SK-N-SH (cell line): ENCODE data around the gene KLHL40. TPM values are rescaled to one million over a fixed set of nuclear protein-coding genes. Genes with fewer than 3 reads are reported as not detected.

ENCODE experiments used
- CTCF ChIA-PET: fragments of 300-600, 350-600 bp; formaldehyde crosslinking; extraction: SDS; loops from one replicate; lab custom pipeline; 2021; lab: Yijun Ruan, JAX
- POLR2A ChIA-PET: fragments of 350-600 bp; sonication (Branson Sonifier 250); formaldehyde crosslinking; extraction: SDS; loops from one replicate; lab custom pipeline; 2020; ENCODE audit warnings: antibody characterized with exemption, inconsistent platforms; lab: Yijun Ruan, JAX
- DNase-seq: peaks from one replicate; pipeline ENCODE4 v3.0.0; 2012
- H2AFZ ChIP-seq: fragments of 200-600 bp; sonication (generic); 2 replicates; pipeline ENCODE4 v1.8.1; 2016; ENCODE audit warnings: antibody characterized with exemption, mild to moderate bottlenecking, low read depth
- H3F3A ChIP-seq: fragments of 200-600 bp; sonication (generic); replicated peaks from 2 replicates; pipeline ENCODE3; 2016; ENCODE audit warnings: antibody characterized with exemption, mild to moderate bottlenecking; ENCODE audit not compliant: insufficient read depth
- H3K27ac ChIP-seq, 2 experiments: fragments of 200-500 bp in 1 of 2; fragments of 200-600 bp in 1 of 2; sonication (Bioruptor generic) in 1 of 2; sonication (generic), shearing (Covaris generic) in 1 of 2; 2 replicates each; pipeline versions ENCODE4 v1.5.1 to v1.6.1; 2014 to 2016; ENCODE audit warnings: low read depth in 2 of 2, inconsistent platforms in 1 of 2, low read length in 1 of 2, mild to moderate bottlenecking in 1 of 2, mixed read lengths in 1 of 2
- H3K27me3 ChIP-seq: fragments of 200-600 bp; sonication (generic), shearing (Covaris generic); 2 replicates; pipeline ENCODE4 v1.6.1; 2016; ENCODE audit warnings: mixed run types; ENCODE audit not compliant: insufficient read depth
- H3K36me3 ChIP-seq, 2 experiments: fragments of 200-500 bp in 1 of 2; fragments of 200-600 bp in 1 of 2; sonication (Bioruptor generic) in 1 of 2; sonication (generic) in 1 of 2; replicated peaks in 1 of 2; 2 replicates each; pipeline versions ENCODE3 to v1.5.1; 2014 to 2016; ENCODE audit warnings: low read length in 1 of 2, mild to moderate bottlenecking in 1 of 2; ENCODE audit not compliant: insufficient read depth in 2 of 2, control insufficient read depth in 1 of 2
- H3K4me1 ChIP-seq, 2 experiments: fragments of 200-500 bp in 1 of 2; fragments of 200-600 bp in 1 of 2; sonication (Bioruptor generic) in 1 of 2; sonication (generic), shearing (Covaris generic) in 1 of 2; 2 replicates each; pipeline versions ENCODE4 v1.5.1 to v1.6.1; 2014 to 2016; ENCODE audit warnings: low read depth in 1 of 2, low read length in 1 of 2, mixed run types in 1 of 2; ENCODE audit not compliant: insufficient read depth in 2 of 2, control insufficient read depth in 1 of 2
- H3K4me2 ChIP-seq: fragments of 200-600 bp; sonication (generic), shearing (Covaris generic); 2 replicates; pipeline ENCODE4 v1.6.1; 2017; ENCODE audit warnings: mixed run types
- H3K4me3 ChIP-seq, 2 experiments: fragments of 200-500 bp in 1 of 2; fragments of 200-600 bp in 1 of 2; sonication (Bioruptor generic) in 1 of 2; sonication (generic), shearing (Covaris generic) in 1 of 2; 2 replicates each; pipeline versions ENCODE4 v1.5.1 to v1.8.1; 2014 to 2016; ENCODE audit warnings: low read depth in 2 of 2, inconsistent platforms in 1 of 2, low read length in 1 of 2, mild to moderate bottlenecking in 1 of 2, mixed read lengths in 1 of 2, moderate library complexity in 1 of 2
- H3K79me2 ChIP-seq: fragments of 200-600 bp; sonication (generic); 2 replicates; pipeline ENCODE4 v1.8.1; 2017; ENCODE audit warnings: mild to moderate bottlenecking; ENCODE audit not compliant: insufficient read depth
- H3K9ac ChIP-seq: fragments of 200-600 bp; sonication (generic); 2 replicates; pipeline ENCODE4 v1.6.1; 2017; ENCODE audit warnings: mixed run types
- H3K9me2 ChIP-seq: fragments of 200-600 bp; sonication (generic); 2 replicates; pipeline ENCODE4 v1.6.1; 2017; ENCODE audit warnings: mixed run types
- H3K9me3 ChIP-seq: fragments of 200-600 bp; sonication (generic); 2 replicates; pipeline ENCODE4 v1.6.1; 2017; ENCODE audit warnings: mixed run types, mild to moderate bottlenecking, moderate library complexity
- H4K20me1 ChIP-seq: fragments of 200-600 bp; sonication (generic); 2 replicates; pipeline ENCODE4 v1.6.1; 2017; ENCODE audit warnings: mild to moderate bottlenecking, mixed run types; ENCODE audit not compliant: insufficient read depth
- CTCF ChIP-seq: fragments of 200-600 bp; sonication (generic); IDR thresholded peaks from 2 replicates; pipeline ENCODE4 v1.6.1; 2017; ENCODE audit warnings: antibody characterized with exemption, mild to moderate bottlenecking, moderate library complexity
- EZH2phosphoT487 ChIP-seq: fragments of 200-600 bp; sonication (generic); IDR thresholded peaks from 2 replicates; pipeline ENCODE4 v1.6.1; 2017; ENCODE audit warnings: low read depth, mixed run types, mild to moderate bottlenecking, antibody characterized with exemption, moderate library complexity, borderline replicate concordance
- FOSL2 ChIP-seq: IDR thresholded peaks from 2 replicates; pipeline ENCODE4 v1.4.0; 2012; ENCODE audit warnings: low read depth, mild to moderate bottlenecking, moderate library complexity, borderline replicate concordance
- FOXM1 ChIP-seq: IDR thresholded peaks from 2 replicates; pipeline ENCODE4 v1.4.0; 2012; ENCODE audit warnings: low read depth, mild to moderate bottlenecking
- REST ChIP-seq: IDR thresholded peaks from 2 replicates; pipeline ENCODE4 v1.6.1; 2012; ENCODE audit warnings: mild to moderate bottlenecking, low read depth, low read length, moderate library complexity
- SMC3 ChIP-seq: IDR thresholded peaks from 2 replicates; pipeline ENCODE4 v1.6.1; 2012; ENCODE audit warnings: low read depth, low read length, improper control_type of control experiment
- USF1 ChIP-seq: IDR thresholded peaks from 2 replicates; pipeline ENCODE4 v1.4.0; 2012; ENCODE audit warnings: low read depth, borderline replicate concordance
- USF2 ChIP-seq: fragments of 150-350 bp; IDR thresholded peaks from 2 replicates; pipeline ENCODE4 v1.6.1; 2017; ENCODE audit warnings: antibody characterized with exemption, low read length, low read depth, borderline replicate concordance
- YY1 ChIP-seq: IDR thresholded peaks from 2 replicates; pipeline ENCODE4 v1.4.0; 2012; ENCODE audit warnings: low read depth, mild to moderate bottlenecking
- WGBS: methylation state at CpG from one replicate; pipeline ENCODE4 v1.1.6; 2017; ENCODE audit warnings: low lambda C conversion rate; 5-methylcytosine and 5-hydroxymethylcytosine counted together
- polyA plus RNA-seq, 3 experiments: library from polyadenylated mRNA; depleted of rRNA; stranded (reverse); fragments of >200 nt; gene quantifications; 2 replicates each; pipeline ENCODE4 v1.2.3, GENCODE V29; 2012
- TF ChIP-seq, protein P1 (sequence below): IDR thresholded peaks from 2 replicates; pipeline ENCODE4 v1.4.0; 2012; ENCODE audit warnings: low read depth, borderline replicate concordance

Gene KLHL40
- polyA plus RNA-seq, 1 of the 3 experiments (the other 2 are of a cell fraction): not detected

DNA sequence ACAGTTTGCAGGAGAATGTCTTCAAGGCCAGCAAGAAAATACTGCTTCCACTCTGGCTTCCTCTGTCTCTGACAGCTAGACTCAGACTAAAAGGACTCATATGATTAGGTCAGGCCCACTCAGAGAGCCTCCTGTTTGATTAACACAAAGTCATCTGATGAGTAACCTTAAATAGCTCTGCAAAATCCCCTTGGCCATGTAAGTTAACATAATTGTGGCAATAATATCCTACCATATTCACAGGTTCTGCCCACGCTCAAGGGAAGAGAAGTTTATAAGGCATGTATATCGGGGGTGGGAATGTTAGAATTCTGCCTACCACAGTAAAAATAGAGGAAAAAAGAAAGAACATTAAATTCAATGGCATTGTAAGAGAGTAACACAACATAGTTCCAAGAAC, 37.9 kb downstream of the KLHL40 start:
- H3K27me3 ChIP-seq: peaks cover 4% of the 10 kb centered on the region; the same call in 1 of the 2 replicates
- no peak for DNase-seq
- H2AFZ ChIP-seq: no peak overlapping the region
- ChIA-PET POLR2A (no interaction called here), CTCF (interaction anchor here (1.9 kb wide), 1 partner anchor 12 kb away, joined by 4 read pairs; no protein-coding TSS in a partner anchor)
- no peaks in the 10 kb centered on the region for H3K4me1 ChIP-seq
- H4K20me1 ChIP-seq: no peaks in the 10 kb centered on the region
- H3K9me2 ChIP-seq: no peaks in the 10 kb centered on the region
- H3K79me2 ChIP-seq: no peaks in the 10 kb centered on the region
- 50% methylated on average over 2 of the region's 2 CpGs for WGBS
- no peak overlapping the region for H3K4me3 ChIP-seq
- H3K9ac ChIP-seq: no peak overlapping the region
- H3K9me3 ChIP-seq: no peaks in the 10 kb centered on the region
- H3F3A ChIP-seq: no peaks in the 10 kb centered on the region
- H3K27ac ChIP-seq: no peak overlapping the region
- no peak overlapping the region for H3K4me2 ChIP-seq
- no peaks in the 10 kb centered on the region for H3K36me3 ChIP-seq
- TF ChIP-seq FOXM1: no peak
- TF ChIP-seq, protein P1, sequence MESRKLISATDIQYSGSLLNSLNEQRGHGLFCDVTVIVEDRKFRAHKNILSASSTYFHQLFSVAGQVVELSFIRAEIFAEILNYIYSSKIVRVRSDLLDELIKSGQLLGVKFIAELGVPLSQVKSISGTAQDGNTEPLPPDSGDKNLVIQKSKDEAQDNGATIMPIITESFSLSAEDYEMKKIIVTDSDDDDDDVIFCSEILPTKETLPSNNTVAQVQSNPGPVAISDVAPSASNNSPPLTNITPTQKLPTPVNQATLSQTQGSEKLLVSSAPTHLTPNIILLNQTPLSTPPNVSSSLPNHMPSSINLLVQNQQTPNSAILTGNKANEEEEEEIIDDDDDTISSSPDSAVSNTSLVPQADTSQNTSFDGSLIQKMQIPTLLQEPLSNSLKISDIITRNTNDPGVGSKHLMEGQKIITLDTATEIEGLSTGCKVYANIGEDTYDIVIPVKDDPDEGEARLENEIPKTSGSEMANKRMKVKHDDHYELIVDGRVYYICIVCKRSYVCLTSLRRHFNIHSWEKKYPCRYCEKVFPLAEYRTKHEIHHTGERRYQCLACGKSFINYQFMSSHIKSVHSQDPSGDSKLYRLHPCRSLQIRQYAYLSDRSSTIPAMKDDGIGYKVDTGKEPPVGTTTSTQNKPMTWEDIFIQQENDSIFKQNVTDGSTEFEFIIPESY: no peak
- no peak for TF ChIP-seq CTCF
- TF ChIP-seq USF2: no peak
- TF ChIP-seq YY1: no peak
- TF ChIP-seq REST: no peak
- TF ChIP-seq, all 33 proteins: peak for 0

- DNase-seq: no peak
- 32% methylated on average over 2 of the region's 2 CpGs for WGBS
- no peak overlapping the region for H3K4me3 ChIP-seq
- TF ChIP-seq SMC3 (no peak), FOSL2 (no peak), EZH2phosphoT487 (no peak), YY1 (no peak), USF2 (no peak), USF1 (no peak)
- TF ChIP-seq, protein P1: no peak
- no peaks in the 10 kb centered on the region for H3F3A ChIP-seq
- POLR2A ChIA-PET: no interaction called here
- H3K79me2 ChIP-seq: no peaks in the 10 kb centered on the region
- no peaks in the 10 kb centered on the region for H3K9me3 ChIP-seq
- no peak overlapping the region for H3K9ac ChIP-seq
- H4K20me1 ChIP-seq: no peaks in the 10 kb centered on the region
- peaks cover 0 to 12% of the 10 kb centered on the region in 2 experiments; a peak in 1 of 4 replicates for H3K4me1 ChIP-seq
- CTCF ChIA-PET: no interaction called here
- H3K9me2 ChIP-seq: no peaks in the 10 kb centered on the region
- peaks cover 4% of the 10 kb centered on the region; the same call in 1 of the 2 replicates for H3K27me3 ChIP-seq
- H3K36me3 ChIP-seq: no peaks in the 10 kb centered on the region
- no peak overlapping the region for H3K4me2 ChIP-seq
- no peak overlapping the region for H3K27ac ChIP-seq
- H2AFZ ChIP-seq: no peak overlapping the region
These were observed 40.1 kb downstream of the KLHL40 start for GRCh38 chr3:42725454-42725853.
